Lower leg skin (tissue), 3 donors: ENCODE data around the gene LDLRAD2.
"Not testable (repeated sequence)": the region's sequence is repeated elsewhere in the genome, so short reads cannot be mapped to it uniquely, and the experiment has no call there.

Experiments
- CTCF ChIP-seq, 3 donors: fragments of 450-650 bp; IDR thresholded peaks; one replicate each; pipeline ENCODE4 v1.5.1; 2016; ENCODE audit warnings: antibody characterized with exemption in 3 of 3, mild to moderate bottlenecking in 3 of 3, moderate library complexity in 2 of 3
- POLR2A ChIP-seq, 2 donors: fragments of 450-650 bp; IDR thresholded peaks; one replicate each; pipeline ENCODE4 v1.6.1; 2016 to 2017; ENCODE audit warnings: antibody characterized with exemption in 2 of 2, mild to moderate bottlenecking in 1 of 2, moderate library complexity in 1 of 2

GRCh38 chr1:21785764-21786163, 26.3 kb upstream of the LDLRAD2 start:
- TF ChIP-seq POLR2A, CTCF (IDR thresholded peaks at IDR 0.05): not testable (repeated sequence)
